Measurements from ENCODE around the gene SLC36A2.

GRCh38 chr5:151338734-151339133 is 8.6 kb downstream of the SLC36A2 start:
- TF ChIP-seq CTCF (IDR thresholded peaks at IDR 0.05; ENCODE audit: poor library complexity) (no peak), EZH2phosphoT487 (IDR thresholded peaks at IDR 0.05; ENCODE audit: low read depth, severe bottlenecking, unreplicated experiment) (no peak), EZH2 (IDR thresholded peaks at IDR 0.05; ENCODE audit: borderline replicate concordance) (no peak)
